ENCODE data around the gene AGAP6. TPM values are rescaled to one million over a fixed set of nuclear protein-coding genes. Genes with fewer than 3 reads are reported as not detected.
"Not testable (repeated sequence)": the region's sequence is repeated elsewhere in the genome, so short reads cannot be mapped to it uniquely, and the experiment has no call there.

Gene AGAP6
- total RNA-seq, 4 donors from 2014 or later, result 15.0 to 40.0 (median 23.2) TPM

DNA sequence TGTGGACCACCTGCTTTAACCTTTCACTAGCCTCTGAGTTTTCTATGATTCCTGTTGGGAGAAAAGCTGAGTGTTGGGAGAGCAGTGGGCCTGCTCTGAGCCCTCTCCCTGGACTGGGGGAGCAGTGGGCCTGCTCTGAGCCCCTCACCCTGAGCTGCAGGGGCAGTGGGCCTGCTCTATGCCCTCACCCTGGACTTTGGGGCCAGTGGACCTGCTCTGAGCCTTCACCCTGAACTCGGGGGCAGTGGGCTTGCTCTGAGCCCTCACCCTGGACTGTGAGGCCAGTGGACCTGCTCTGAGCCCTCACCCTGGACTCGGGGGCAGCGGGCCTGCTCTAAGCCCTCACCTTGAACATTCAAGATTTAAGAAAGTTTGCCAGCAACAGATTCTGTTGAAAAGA is 33.4 kb downstream of the AGAP6 start:
- in situ Hi-C loops (cut with MboI; ENCODE audit: low pct_ligation_motif_present in 1 of 4, low pct_unique_long_range_greater_than_20kb in 1 of 4, low sequenced_read_pairs in 3 of 4) (no loop called here), intact Hi-C loops (cut with DNase I; ENCODE audit: low total_unique reads) (no loop called here)
- Histone ChIP-seq H3K9me3 (no peaks in the 10 kb centered on the region), H3K27ac (no peak overlapping the region), H3K27me3 (no peaks in the 10 kb centered on the region), H3K36me3 (no peaks in the 10 kb centered on the region), H3K4me3 (no peak overlapping the region), H3K4me1 (no peaks in the 10 kb centered on the region)
- DNase-seq, result no peak
- TF ChIP-seq, protein P1, sequence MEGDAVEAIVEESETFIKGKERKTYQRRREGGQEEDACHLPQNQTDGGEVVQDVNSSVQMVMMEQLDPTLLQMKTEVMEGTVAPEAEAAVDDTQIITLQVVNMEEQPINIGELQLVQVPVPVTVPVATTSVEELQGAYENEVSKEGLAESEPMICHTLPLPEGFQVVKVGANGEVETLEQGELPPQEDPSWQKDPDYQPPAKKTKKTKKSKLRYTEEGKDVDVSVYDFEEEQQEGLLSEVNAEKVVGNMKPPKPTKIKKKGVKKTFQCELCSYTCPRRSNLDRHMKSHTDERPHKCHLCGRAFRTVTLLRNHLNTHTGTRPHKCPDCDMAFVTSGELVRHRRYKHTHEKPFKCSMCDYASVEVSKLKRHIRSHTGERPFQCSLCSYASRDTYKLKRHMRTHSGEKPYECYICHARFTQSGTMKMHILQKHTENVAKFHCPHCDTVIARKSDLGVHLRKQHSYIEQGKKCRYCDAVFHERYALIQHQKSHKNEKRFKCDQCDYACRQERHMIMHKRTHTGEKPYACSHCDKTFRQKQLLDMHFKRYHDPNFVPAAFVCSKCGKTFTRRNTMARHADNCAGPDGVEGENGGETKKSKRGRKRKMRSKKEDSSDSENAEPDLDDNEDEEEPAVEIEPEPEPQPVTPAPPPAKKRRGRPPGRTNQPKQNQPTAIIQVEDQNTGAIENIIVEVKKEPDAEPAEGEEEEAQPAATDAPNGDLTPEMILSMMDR (IDR thresholded peaks at IDR 0.05), result no peak
- no peak for TF ChIP-seq EP300 (IDR thresholded peaks at IDR 0.05; ENCODE audit: low read depth)
- TF ChIP-seq POLR2A (IDR thresholded peaks at IDR 0.05), result no peak
- TF ChIP-seq POLR2AphosphoS5 (IDR thresholded peaks at IDR 0.05), result no peak
- 81 to 100% methylated on average over 2 to 3 of the region's 3 CpGs for WGBS, 2 donors (ENCODE audit: low coverage in 1 of 2)

DNA sequence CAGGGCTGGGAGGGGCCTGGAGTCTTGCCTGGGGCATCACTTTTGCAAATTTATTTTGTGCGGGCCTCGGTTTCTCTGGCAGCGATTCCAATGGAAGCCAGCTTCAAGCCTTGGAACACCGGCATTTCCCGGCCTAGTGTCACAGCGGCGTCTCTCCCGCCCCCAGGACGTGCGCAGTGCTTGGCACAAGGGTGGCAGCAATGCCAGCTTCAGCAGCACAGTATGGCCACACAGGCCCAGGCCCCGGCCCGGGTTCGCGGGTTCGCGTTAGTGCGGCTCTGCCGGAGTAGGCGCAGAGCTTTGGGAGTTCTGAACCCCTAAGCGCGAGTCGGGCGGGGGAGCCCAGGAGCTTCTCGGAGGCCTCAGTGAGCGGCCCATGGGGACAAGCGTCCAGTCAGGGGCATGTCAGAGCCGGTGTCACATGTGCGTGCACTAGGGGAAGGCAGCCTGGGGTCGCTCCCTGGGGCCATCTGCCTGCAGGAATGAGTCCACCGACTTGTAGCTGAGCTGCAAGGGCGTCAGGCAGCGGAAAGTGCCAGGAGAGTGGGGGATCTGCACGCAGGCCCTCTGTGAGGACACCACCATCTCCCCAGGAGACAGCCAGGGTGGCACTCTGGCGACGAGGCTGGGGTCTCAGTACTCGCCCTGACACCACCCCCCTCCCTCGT is 36.6 kb downstream of the AGAP6 start:
- not testable (repeated sequence) for H3K4me1 ChIP-seq

DNA sequence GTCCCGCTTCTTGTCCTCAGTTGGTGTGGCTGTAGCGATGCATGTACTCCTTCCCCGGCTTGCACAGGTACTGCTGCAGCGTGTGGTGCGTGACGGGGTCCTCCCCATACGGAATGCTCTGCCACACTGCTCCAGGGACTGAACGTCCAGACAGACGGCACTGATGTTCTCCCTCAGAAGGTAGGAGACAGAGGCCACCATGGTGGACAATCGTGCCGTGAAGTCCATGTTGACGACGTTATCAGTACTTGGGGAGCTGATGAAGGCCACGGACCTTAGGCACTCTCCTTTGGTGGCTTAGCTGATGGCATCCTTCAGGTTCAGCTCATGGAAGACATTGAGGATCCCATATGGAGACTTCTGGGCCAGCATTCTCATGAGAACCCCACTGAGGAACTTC is 37.4 kb downstream of the AGAP6 start:
- TF ChIP-seq, protein P1 (IDR thresholded peaks at IDR 0.05), result no peak
- TF ChIP-seq POLR2AphosphoS5 (IDR thresholded peaks at IDR 0.05) (no peak), POLR2A (IDR thresholded peaks at IDR 0.05) (no peak), EP300 (IDR thresholded peaks at IDR 0.05; ENCODE audit: low read depth) (no peak)
- Histone ChIP-seq H3K9me3 (no peaks in the 10 kb centered on the region), H3K4me3 (no peak overlapping the region), H3K27me3 (no peaks in the 10 kb centered on the region), H3K36me3 (no peaks in the 10 kb centered on the region), H3K27ac (no peak overlapping the region), H3K4me1 (no peaks in the 10 kb centered on the region)
- intact Hi-C loops (cut with DNase I; ENCODE audit: low total_unique reads) (no loop called here), in situ Hi-C loops (cut with MboI; ENCODE audit: low pct_ligation_motif_present in 1 of 4, low pct_unique_long_range_greater_than_20kb in 1 of 4, low sequenced_read_pairs in 3 of 4) (no loop called here)
- WGBS, 2 donors (ENCODE audit: low coverage in 1 of 2), result 96% methylated on average over 14 of the region's 14 CpGs; no CpG with 5 or more reads in 1 of the 2 donors
- no peak for DNase-seq

More for the DNA sequence above, 36.6 kb downstream of the AGAP6 start:
- WGBS, 2 donors (ENCODE audit: low coverage in 1 of 2), result 74% methylated on average over 21 of the region's 37 CpGs; no CpG with 5 or more reads in 1 of the 2 donors
- H3K36me3 ChIP-seq; DNase-seq; H3K27ac ChIP-seq; H3K4me3 ChIP-seq; intact Hi-C loops (cut with DNase I; ENCODE audit: low total_unique reads); H3K9me3 ChIP-seq; H3K27me3 ChIP-seq; in situ Hi-C loops (cut with MboI; ENCODE audit: low pct_ligation_motif_present in 1 of 4, low pct_unique_long_range_greater_than_20kb in 1 of 4, low sequenced_read_pairs in 3 of 4): not testable (repeated sequence)

DNA sequence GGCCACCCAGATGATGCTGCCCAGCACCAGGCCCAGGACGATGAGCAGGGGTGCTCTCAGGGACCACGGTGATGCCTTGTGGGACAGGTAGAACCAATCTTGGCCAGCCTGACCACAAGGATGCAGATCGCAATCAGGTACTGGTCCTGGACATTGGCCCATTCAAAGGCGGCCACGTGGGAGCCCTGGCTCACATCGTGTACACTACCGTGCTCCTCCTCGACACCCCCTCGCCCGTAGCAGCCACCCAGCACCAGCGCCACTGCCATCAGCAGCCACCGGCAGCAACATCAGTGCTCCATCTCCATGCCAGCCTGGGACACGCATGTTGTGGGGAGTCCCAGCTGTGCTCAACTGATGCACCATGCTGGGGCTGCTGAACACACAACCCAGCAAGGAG is 39.0 kb downstream of the AGAP6 start:
- Histone ChIP-seq H3K4me3 (no peak overlapping the region), H3K4me1 (no peaks in the 10 kb centered on the region), H3K27ac (no peak overlapping the region), H3K9me3 (no peaks in the 10 kb centered on the region), H3K36me3 (no peaks in the 10 kb centered on the region), H3K27me3 (no peaks in the 10 kb centered on the region)
- intact Hi-C loops (cut with DNase I; ENCODE audit: low total_unique reads) (no loop called here), in situ Hi-C loops (cut with MboI; ENCODE audit: low pct_ligation_motif_present in 1 of 4, low pct_unique_long_range_greater_than_20kb in 1 of 4, low sequenced_read_pairs in 3 of 4) (no loop called here)
- DNase-seq, result no peak
- TF ChIP-seq POLR2AphosphoS5 (IDR thresholded peaks at IDR 0.05), result no peak
- no peak for TF ChIP-seq EP300 (IDR thresholded peaks at IDR 0.05; ENCODE audit: low read depth)
- TF ChIP-seq POLR2A (IDR thresholded peaks at IDR 0.05), result no peak
- TF ChIP-seq, protein P1 (IDR thresholded peaks at IDR 0.05), result no peak
- WGBS, 2 donors (ENCODE audit: low coverage in 1 of 2), result 93% methylated on average over 13 of the region's 13 CpGs; no CpG with 5 or more reads in 1 of the 2 donors

DNA sequence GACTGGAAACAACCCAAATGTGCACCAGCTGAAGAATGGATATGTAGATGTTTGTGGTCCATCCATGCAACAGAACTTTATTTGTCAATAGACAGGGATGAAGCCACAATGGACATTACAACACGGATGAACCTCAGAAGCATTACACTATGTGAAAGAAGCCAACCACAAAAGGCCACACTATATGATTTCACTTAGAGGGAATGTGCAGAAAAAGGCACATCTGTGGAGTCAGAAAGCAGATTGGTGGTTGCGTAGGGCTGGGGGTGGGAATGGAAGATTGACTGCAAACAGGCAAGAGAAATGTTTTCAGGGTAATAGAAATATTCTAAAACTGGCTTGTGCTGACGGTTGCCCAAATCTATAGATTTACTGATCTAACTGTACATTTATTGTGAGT is 45.3 kb downstream of the AGAP6 start:
- H3K4me1 ChIP-seq, result no peaks in the 10 kb centered on the region
- intact Hi-C loops (cut with DNase I; ENCODE audit: low total_unique reads), result no loop called here
- H3K36me3 ChIP-seq, result no peaks in the 10 kb centered on the region
- no peaks in the 10 kb centered on the region for H3K27me3 ChIP-seq
- in situ Hi-C loops (cut with MboI; ENCODE audit: low pct_ligation_motif_present in 1 of 4, low pct_unique_long_range_greater_than_20kb in 1 of 4, low sequenced_read_pairs in 3 of 4), result no loop called here
- no peak overlapping the region for H3K27ac ChIP-seq
- TF ChIP-seq POLR2AphosphoS5 (IDR thresholded peaks at IDR 0.05) (no peak), POLR2A (IDR thresholded peaks at IDR 0.05) (no peak), EP300 (IDR thresholded peaks at IDR 0.05; ENCODE audit: low read depth) (no peak)
- TF ChIP-seq, protein P1 (IDR thresholded peaks at IDR 0.05), result no peak
- DNase-seq, result no peak
- no peak overlapping the region for H3K4me3 ChIP-seq
- 61% methylated on average over 3 of the region's 3 CpGs for WGBS, 2 donors (ENCODE audit: low coverage in 1 of 2)
- H3K9me3 ChIP-seq, result no peaks in the 10 kb centered on the region

DNA sequence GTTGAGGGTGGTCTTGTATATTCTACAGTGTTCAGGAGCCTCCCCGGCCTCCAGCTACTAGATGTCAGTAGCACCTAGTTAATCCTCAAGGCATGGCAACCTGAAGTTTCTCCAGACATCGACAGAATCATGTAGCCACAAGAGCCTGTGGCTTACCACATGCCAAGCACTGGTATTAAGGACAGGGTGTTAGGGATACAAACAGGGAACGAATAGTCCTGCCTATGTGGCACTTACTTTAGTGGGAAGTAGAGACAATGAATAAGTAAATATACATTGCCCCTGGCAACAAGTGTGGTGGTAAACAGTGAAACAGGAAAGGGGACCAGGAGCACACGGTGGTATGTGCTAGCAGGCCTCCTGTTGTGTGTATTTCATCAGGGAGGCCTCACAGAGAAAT is 47.1 kb downstream of the AGAP6 start:
- H3K4me3 ChIP-seq; H3K27me3 ChIP-seq; H3K27ac ChIP-seq; H3K9me3 ChIP-seq; H3K4me1 ChIP-seq; H3K36me3 ChIP-seq; in situ Hi-C loops (cut with MboI; ENCODE audit: low pct_ligation_motif_present in 1 of 4, low pct_unique_long_range_greater_than_20kb in 1 of 4, low sequenced_read_pairs in 3 of 4); DNase-seq; intact Hi-C loops (cut with DNase I; ENCODE audit: low total_unique reads): not testable (repeated sequence)
- WGBS, 2 donors (ENCODE audit: low coverage in 1 of 2), result 58% methylated on average over 4 of the region's 4 CpGs; no CpG with 5 or more reads in 1 of the 2 donors
